Neural cell (in vitro differentiated cells): ENCODE measurements around the gene ZCCHC17. TPM values are rescaled to one million over a fixed set of nuclear protein-coding genes. Genes with fewer than 3 reads are reported as not detected.

ENCODE experiments used
- H2AFZ ChIP-seq: fragments of 200-600, 300-800 bp; sonication (generic), shearing (Covaris generic); 2 replicates; pipeline ENCODE4 v1.6.0; 2014; ENCODE audit warnings: low read depth, mild to moderate bottlenecking, antibody characterized with exemption, low read length, moderate library complexity
- H3F3A ChIP-seq: fragments of 200-600 bp; shearing (Covaris generic); 2 replicates; pipeline ENCODE4 v1.6.1; 2016; ENCODE audit warnings: mild to moderate bottlenecking, moderate library complexity, mixed read lengths, antibody characterized with exemption, low read length; ENCODE audit not compliant: insufficient read depth, poor library complexity, severe bottlenecking
- H3K27ac ChIP-seq: fragments of 200-600, 300-800 bp; sonication (generic), shearing (Covaris generic); 2 replicates; pipeline ENCODE4 v1.5.1; 2014; ENCODE audit warnings: mild to moderate bottlenecking, low read length, moderate library complexity
- H3K27me3 ChIP-seq: fragments of 300-800, 200-600 bp; sonication (generic), shearing (Covaris generic); 2 replicates; pipeline ENCODE4 v1.6.0; 2014; ENCODE audit warnings: mild to moderate bottlenecking, low read depth, low read length, moderate library complexity; ENCODE audit not compliant: insufficient read depth
- H3K36me3 ChIP-seq: fragments of 300-800, 200-600 bp; sonication (generic), shearing (Covaris generic); 2 replicates; pipeline ENCODE4 v1.5.1; 2014; ENCODE audit warnings: mild to moderate bottlenecking, antibody characterized with exemption, low read length, moderate library complexity; ENCODE audit not compliant: insufficient read depth
- H3K4me2 ChIP-seq: fragments of 300-800, 200-600 bp; sonication (generic), shearing (Covaris generic); 2 replicates; pipeline ENCODE4 v1.6.0; 2014; ENCODE audit warnings: mild to moderate bottlenecking, low read length
- H3K4me3 ChIP-seq: fragments of 300-800, 200-600 bp; sonication (generic), shearing (Covaris generic); 2 replicates; pipeline ENCODE4 v1.5.1; 2014; ENCODE audit warnings: mild to moderate bottlenecking, low read length, moderate library complexity
- H3K79me2 ChIP-seq: fragments of 200-600 bp; shearing (Covaris generic); replicated peaks from 2 replicates; pipeline ENCODE4 v1.6.0; 2014; ENCODE audit warnings: mild to moderate bottlenecking, low read length, moderate library complexity; ENCODE audit not compliant: insufficient read depth
- H3K9ac ChIP-seq: fragments of 300-800, 200-600 bp; sonication (generic), shearing (Covaris generic); 2 replicates; pipeline ENCODE4 v1.6.1; 2016; ENCODE audit warnings: mild to moderate bottlenecking, low read length, mixed read lengths
- H3K9me2 ChIP-seq: fragments of 200-600 bp; shearing (Covaris generic); 2 replicates; pipeline ENCODE4 v1.6.1; 2016; ENCODE audit warnings: mild to moderate bottlenecking, low read length, mixed read lengths; ENCODE audit not compliant: insufficient read depth
- H3K9me3 ChIP-seq: fragments of 200-600, 300-800 bp; sonication (generic), shearing (Covaris generic); 2 replicates; pipeline ENCODE4 v1.6.1; 2016; ENCODE audit warnings: mild to moderate bottlenecking, mixed run types, low read length, moderate library complexity, mixed read lengths
- H4K20me1 ChIP-seq: fragments of 200-600 bp; shearing (Covaris generic); 2 replicates; pipeline ENCODE4 v1.6.1; 2016; ENCODE audit warnings: mild to moderate bottlenecking, mixed run types; ENCODE audit not compliant: insufficient read depth
- EP300 ChIP-seq: fragments of 450-650 bp; conservative IDR thresholded peaks from 2 replicates; pipeline ENCODE4 v1.6.1; 2014; ENCODE audit warnings: antibody characterized with exemption, mild to moderate bottlenecking, moderate library complexity; ENCODE audit not compliant: poor library complexity, severe bottlenecking
- EZH2 ChIP-seq: fragments of 200-600, 300-800 bp; shearing (Covaris generic), sonication (generic); IDR thresholded peaks from 2 replicates; pipeline ENCODE4 v1.6.1; 2014; ENCODE audit warnings: antibody characterized with exemption, low read length, borderline replicate concordance, mild to moderate bottlenecking; ENCODE audit not compliant: insufficient read depth, poor library complexity, severe bottlenecking
- MXI1 ChIP-seq: fragments of 450-650 bp; conservative IDR thresholded peaks from 2 replicates; pipeline ENCODE4 v1.6.1; 2014; ENCODE audit warnings: antibody characterized with exemption, mild to moderate bottlenecking; ENCODE audit not compliant: poor library complexity, severe bottlenecking
- POLR2AphosphoS5 ChIP-seq: IDR thresholded peaks from 2 replicates; pipeline ENCODE4 v1.6.1; 2012
- RAD21 ChIP-seq: fragments of 450-650 bp; conservative IDR thresholded peaks from 2 replicates; pipeline ENCODE4 v1.6.1; 2014; ENCODE audit warnings: antibody characterized with exemption, mild to moderate bottlenecking, moderate library complexity
- SMC3 ChIP-seq: fragments of 450-650 bp; conservative IDR thresholded peaks from 2 replicates; pipeline ENCODE4 v1.6.1; 2014; ENCODE audit warnings: antibody characterized with exemption, mild to moderate bottlenecking, moderate library complexity; ENCODE audit not compliant: poor library complexity
- TAF1 ChIP-seq: IDR thresholded peaks from 2 replicates; pipeline ENCODE4 v1.6.1; 2012; ENCODE audit warnings: low read depth
- polyA plus RNA-seq: library from polyadenylated mRNA; depleted of rRNA; stranded (reverse); fragments of >200 nt; gene quantifications from 2 replicates; pipeline ENCODE4 v1.2.3, GENCODE V29; 2014
- TF ChIP-seq, protein P1 (sequence below): fragments of 450-650 bp; IDR thresholded peaks from 2 replicates; pipeline ENCODE4 v1.5.1; 2014; ENCODE audit warnings: antibody characterized with exemption, mild to moderate bottlenecking, moderate library complexity; ENCODE audit not compliant: poor library complexity, severe bottlenecking
- TF ChIP-seq, protein P2 (sequence below): IDR thresholded peaks from 2 replicates; pipeline ENCODE4 v1.6.1; 2012; ENCODE audit warnings: borderline replicate concordance

The ZCCHC17 gene
- polyA plus RNA-seq, 1 donor from 2014 or later = 146 TPM

DNA sequence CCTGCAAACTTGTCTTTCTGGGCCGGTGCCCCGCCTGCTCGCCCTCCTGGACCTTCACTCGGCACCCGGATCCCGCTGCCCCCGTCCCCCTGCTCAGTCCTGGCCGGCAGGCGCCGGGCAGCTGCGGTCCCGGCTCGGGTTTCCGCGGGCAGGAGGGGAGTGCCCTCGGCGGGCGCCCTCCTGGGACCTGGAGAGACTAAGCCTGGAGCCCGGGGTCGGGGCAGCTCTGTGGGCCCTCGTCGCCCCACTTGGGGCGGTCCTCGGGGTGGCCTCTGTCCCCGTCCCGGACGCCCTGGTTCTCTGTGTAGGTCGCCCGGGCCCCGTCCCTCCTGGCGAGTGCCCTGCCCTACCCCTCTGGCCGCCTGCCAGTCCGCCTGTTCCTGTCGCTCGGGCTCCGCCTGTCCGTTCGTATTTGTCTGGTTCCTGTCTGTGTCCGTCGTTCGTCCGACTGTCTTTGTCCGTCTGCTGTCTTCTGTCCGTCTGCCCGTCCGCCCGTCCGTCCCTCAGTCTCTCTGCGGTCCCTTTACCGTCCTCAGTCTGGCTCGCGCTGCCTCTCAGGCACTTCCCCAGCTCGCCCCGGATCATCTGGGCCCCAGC, 116.7 kb downstream of the ZCCHC17 start:
- peak overlapping the region; percentile 100 for H3K9ac ChIP-seq
- H3K27me3 ChIP-seq = no peaks in the 10 kb centered on the region
- H3F3A ChIP-seq = peaks cover 8% of the 10 kb centered on the region
- H2AFZ ChIP-seq = peak overlapping the region; percentile 74
- H3K9me3 ChIP-seq = no peaks in the 10 kb centered on the region
- H3K27ac ChIP-seq = peak overlapping the region; percentile 99
- H3K36me3 ChIP-seq = no peaks in the 10 kb centered on the region
- H3K9me2 ChIP-seq = no peaks in the 10 kb centered on the region
- TF ChIP-seq MXI1 (no peak), RAD21 (no peak), EP300 (no peak), TAF1 (no peak), SMC3 (no peak), POLR2AphosphoS5 (no peak), EZH2 (no peak)
- TF ChIP-seq, protein P1, sequence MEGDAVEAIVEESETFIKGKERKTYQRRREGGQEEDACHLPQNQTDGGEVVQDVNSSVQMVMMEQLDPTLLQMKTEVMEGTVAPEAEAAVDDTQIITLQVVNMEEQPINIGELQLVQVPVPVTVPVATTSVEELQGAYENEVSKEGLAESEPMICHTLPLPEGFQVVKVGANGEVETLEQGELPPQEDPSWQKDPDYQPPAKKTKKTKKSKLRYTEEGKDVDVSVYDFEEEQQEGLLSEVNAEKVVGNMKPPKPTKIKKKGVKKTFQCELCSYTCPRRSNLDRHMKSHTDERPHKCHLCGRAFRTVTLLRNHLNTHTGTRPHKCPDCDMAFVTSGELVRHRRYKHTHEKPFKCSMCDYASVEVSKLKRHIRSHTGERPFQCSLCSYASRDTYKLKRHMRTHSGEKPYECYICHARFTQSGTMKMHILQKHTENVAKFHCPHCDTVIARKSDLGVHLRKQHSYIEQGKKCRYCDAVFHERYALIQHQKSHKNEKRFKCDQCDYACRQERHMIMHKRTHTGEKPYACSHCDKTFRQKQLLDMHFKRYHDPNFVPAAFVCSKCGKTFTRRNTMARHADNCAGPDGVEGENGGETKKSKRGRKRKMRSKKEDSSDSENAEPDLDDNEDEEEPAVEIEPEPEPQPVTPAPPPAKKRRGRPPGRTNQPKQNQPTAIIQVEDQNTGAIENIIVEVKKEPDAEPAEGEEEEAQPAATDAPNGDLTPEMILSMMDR = no peak
- TF ChIP-seq, protein P2, sequence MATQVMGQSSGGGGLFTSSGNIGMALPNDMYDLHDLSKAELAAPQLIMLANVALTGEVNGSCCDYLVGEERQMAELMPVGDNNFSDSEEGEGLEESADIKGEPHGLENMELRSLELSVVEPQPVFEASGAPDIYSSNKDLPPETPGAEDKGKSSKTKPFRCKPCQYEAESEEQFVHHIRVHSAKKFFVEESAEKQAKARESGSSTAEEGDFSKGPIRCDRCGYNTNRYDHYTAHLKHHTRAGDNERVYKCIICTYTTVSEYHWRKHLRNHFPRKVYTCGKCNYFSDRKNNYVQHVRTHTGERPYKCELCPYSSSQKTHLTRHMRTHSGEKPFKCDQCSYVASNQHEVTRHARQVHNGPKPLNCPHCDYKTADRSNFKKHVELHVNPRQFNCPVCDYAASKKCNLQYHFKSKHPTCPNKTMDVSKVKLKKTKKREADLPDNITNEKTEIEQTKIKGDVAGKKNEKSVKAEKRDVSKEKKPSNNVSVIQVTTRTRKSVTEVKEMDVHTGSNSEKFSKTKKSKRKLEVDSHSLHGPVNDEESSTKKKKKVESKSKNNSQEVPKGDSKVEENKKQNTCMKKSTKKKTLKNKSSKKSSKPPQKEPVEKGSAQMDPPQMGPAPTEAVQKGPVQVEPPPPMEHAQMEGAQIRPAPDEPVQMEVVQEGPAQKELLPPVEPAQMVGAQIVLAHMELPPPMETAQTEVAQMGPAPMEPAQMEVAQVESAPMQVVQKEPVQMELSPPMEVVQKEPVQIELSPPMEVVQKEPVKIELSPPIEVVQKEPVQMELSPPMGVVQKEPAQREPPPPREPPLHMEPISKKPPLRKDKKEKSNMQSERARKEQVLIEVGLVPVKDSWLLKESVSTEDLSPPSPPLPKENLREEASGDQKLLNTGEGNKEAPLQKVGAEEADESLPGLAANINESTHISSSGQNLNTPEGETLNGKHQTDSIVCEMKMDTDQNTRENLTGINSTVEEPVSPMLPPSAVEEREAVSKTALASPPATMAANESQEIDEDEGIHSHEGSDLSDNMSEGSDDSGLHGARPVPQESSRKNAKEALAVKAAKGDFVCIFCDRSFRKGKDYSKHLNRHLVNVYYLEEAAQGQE = no peak
- no peaks in the 10 kb centered on the region for H4K20me1 ChIP-seq
- H3K4me3 ChIP-seq = peak overlapping the region; percentile 95
- H3K4me2 ChIP-seq = peak overlapping the region; percentile 51
- H3K79me2 ChIP-seq = peaks cover 27% of the 10 kb centered on the region

Other genes with a start within 250 kb of the ZCCHC17 start
- gene PUM1, start 231.3 kb upstream of the ZCCHC17 start, polyA plus RNA-seq = 60.8 and 66.3 TPM in 2 replicates
- 33.4 and 55.3 TPM in 2 replicates for gene NKAIN1, start 57.1 kb upstream of the ZCCHC17 start, polyA plus RNA-seq
- gene SNRNP40, start 244 bp upstream of the ZCCHC17 start, polyA plus RNA-seq = 87.2 and 117 TPM in 2 replicates
- 5.8 and 7.1 TPM in 2 replicates for gene FABP3, start 76.0 kb downstream of the ZCCHC17 start, polyA plus RNA-seq
- gene SERINC2, start 116.2 kb downstream of the ZCCHC17 start, polyA plus RNA-seq = 8.6 and 16.4 TPM in 2 replicates